ENCODE data around the gene MRPL20.
A peak's percentile ranks its signal among the peaks of the same experiment; 100 is the strongest.
"Not testable (repeated sequence)": the region's sequence is repeated elsewhere in the genome, so short reads cannot be mapped to it uniquely, and the experiment has no call there.

MRPL20 gene

GRCh38 chr1:1425753-1426495 is 18.8 kb upstream of the MRPL20 start:
- DNase-seq: no peak

- DNase-seq: no peak
These were observed 18.3 kb upstream of the MRPL20 start for GRCh38 chr1:1425426-1425752.

- no peak for DNase-seq
These were observed 17.6 kb upstream of the MRPL20 start for GRCh38 chr1:1424707-1425106.

GRCh38 chr1:1423245-1423597 is 16.1 kb upstream of the MRPL20 start:
- no peak for DNase-seq

GRCh38 chr1:1422465-1423244 is 15.6 kb upstream of the MRPL20 start:
- DNase-seq: no peak

- DNase-seq: peak in 1 of 3 experiments; percentile 47
These were observed 14.9 kb upstream of the MRPL20 start for GRCh38 chr1:1421907-1422464.

GRCh38 chr1:1421147-1421906 is 14.2 kb upstream of the MRPL20 start, which contains the start of gene ANKRD65:
Gene ANKRD65, minus strand, starts transcription at chr1:1421276. Its CDS starts 271 bp downstream, at chr1:1421005.
- DNase-seq: peak; percentile 25 to 97 (median 92)

- no peak for DNase-seq
These were observed 13.6 kb upstream of the MRPL20 start for GRCh38 chr1:1420654-1421141.

- peak in 1 of 3 experiments; percentile 36 for DNase-seq
These were observed 12.9 kb upstream of the MRPL20 start for GRCh38 chr1:1419813-1420653.

- no peak for DNase-seq
These were observed 12.3 kb upstream of the MRPL20 start for GRCh38 chr1:1419363-1419812.

GRCh38 chr1:1418464-1419362 is 11.6 kb upstream of the MRPL20 start:
- no peak for DNase-seq

GRCh38 chr1:1417825-1418463 is 10.9 kb upstream of the MRPL20 start:
- not testable (repeated sequence) for DNase-seq

GRCh38 chr1:1417396-1417795 is 10.3 kb upstream of the MRPL20 start:
- DNase-seq: not testable (repeated sequence)

GRCh38 chr1:1415751-1416150 is 8.7 kb upstream of the MRPL20 start:
- DNase-seq: no peak

GRCh38 chr1:1412311-1412902 is 5.3 kb upstream of the MRPL20 start:
- not testable (repeated sequence) for DNase-seq

- DNase-seq: no peak
These were observed 4.5 kb upstream of the MRPL20 start for GRCh38 chr1:1411626-1412025.

GRCh38 chr1:1410238-1410637 is 3.1 kb upstream of the MRPL20 start:
- DNase-seq: not testable (repeated sequence)

GRCh38 chr1:1407636-1408318 is 684 bp upstream of the MRPL20 start:
- peak in 1 of 3 experiments; percentile 54 for DNase-seq
